Activated T-cell treated with anti-CD3 and anti-CD28 coated beads for 1 hour (primary cell): ENCODE results near the gene NEU2.
"Not testable (repeated sequence)": the region's sequence is repeated elsewhere in the genome, so short reads cannot be mapped to it uniquely, and the experiment has no call there.

Experiments
- DNase-seq: peaks from one replicate; pipeline ENCODE4 v3.0.0-alpha.2; 2020; ENCODE audit warnings: low read depth

The NEU2 gene

GRCh38 chr2:233035426-233036161 is 3.1 kb downstream of the NEU2 start:
- no peak for DNase-seq

- DNase-seq: no peak
Observed at GRCh38 chr2:233036162-233036838, 3.8 kb downstream of the NEU2 start.

DNA sequence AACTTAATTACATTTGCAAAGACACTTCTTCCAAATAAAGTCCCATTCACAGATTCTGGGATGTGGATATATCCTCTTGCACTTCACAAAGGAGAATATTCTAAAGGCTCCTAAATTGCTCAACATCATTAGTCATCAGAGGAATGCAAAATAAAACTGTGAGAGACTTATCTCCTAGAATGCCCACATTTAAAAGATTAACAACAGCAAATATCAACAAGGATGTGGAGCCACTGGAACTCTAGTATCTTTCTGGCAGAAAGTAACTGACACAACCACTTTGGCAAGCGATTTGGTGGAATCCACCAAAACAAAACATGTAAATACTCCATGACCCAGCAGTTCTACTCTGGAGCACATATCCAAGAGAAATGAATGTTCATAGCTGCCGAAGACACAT is 4.6 kb downstream of the NEU2 start:
- DNase-seq: no peak

- DNase-seq: no peak
Observed at GRCh38 chr2:233039212-233039845, 6.9 kb downstream of the NEU2 start.

DNA sequence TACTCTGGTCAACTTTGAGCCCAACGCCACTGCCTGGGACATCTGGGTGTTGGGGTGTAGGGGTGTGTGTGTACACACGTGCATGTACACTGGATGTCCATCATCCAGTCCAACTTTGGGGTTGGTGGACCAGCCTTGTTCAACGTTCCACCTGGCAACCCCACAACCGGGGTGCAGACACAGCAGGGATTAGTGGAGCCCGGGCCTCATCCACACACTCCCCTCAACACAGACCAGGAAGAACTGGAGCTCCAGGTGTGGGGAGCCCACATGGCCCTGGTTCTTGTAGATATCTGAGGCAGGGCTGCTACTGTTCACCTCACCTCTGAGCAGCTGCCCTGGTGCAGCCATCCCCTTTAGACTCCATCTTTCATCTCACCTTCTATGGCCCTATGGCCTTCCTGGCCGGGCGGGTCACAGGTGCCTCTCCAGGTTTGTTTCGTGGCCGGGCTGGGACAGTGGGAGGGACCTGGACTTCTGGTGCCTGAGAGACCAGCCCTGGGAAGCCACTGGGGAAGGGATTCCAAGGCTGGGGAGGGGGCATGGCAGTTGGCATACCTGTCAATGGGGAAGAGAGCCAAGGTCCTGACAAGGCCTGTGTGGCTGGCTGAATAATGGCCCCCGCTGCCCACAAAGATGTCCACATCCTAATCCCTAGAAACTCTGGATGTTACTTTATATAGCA is 7.5 kb downstream of the NEU2 start:
- DNase-seq: no peak

DNA sequence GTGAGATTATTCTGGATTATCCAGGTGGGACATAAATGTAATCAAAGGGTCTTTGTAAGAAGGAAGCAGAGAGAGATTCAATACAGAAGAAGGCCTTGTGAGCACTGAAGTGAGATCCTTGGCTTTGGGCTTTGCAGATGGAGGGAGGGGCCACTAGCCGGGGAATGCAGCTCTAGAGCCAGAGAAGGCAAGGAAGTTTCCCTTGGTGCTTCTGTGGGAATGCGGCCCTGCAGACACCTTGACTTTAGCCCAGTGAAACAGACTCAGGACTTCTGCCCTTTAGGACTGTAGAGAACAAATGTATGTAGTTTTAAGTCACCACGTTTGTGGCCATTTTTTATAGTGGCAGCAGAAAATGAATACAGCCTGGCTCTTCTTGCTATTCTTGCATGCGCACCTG is 8.1 kb downstream of the NEU2 start:
- no peak for DNase-seq

- DNase-seq: no peak
Observed at GRCh38 chr2:233041722-233042323, 9.4 kb downstream of the NEU2 start.

DNA sequence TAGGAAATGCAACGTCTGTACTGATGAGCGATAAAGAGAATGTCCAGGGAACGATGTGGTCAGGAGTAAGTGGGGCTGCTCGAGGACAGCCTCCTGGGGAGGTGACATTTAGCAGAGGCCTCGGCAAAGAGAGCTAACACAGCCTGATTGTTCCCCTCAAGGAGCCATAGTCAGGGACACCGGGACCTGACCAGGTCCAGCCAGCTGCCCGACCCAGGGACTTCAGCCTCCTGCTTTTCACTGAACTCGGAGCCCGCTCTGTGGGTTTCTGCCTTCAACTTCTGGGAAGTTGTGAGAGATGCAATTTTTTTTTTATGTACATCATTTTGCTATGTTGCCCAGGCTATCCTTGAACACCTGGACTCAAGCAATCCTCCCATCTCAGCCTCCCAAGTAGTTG is 10.1 kb downstream of the NEU2 start:
- DNase-seq: no peak

DNA sequence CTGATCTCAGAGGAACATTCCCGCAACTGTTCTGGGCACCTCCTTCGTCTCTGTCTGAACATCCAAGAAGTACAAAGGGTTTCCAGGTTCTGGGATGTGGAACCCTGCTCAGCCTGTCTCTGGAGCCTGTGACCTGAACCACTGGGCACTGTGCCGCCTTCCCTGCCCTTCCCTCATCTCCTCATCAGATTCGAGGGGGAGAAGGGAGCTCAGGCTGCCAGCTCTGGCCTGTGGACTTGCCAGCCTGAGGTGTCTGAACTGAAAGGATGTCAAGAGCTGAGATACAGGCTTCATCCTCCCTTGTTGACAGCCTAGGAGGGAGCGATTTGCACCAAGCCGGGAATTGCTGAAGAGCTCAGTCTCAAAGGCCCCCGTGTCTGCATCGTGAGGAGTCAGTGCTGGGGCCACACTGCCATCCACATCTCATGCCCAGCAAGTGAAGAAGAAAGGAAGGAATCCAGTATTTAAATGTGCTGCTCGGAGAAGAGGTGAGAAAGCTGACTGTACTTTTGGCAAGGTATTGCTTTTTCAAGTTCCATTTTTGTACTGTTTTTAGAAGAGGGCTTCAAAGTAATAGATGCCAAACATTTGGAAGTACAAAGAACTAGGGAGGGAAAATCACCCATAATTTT is 12.6 kb downstream of the NEU2 start:
- no peak for DNase-seq

DNA sequence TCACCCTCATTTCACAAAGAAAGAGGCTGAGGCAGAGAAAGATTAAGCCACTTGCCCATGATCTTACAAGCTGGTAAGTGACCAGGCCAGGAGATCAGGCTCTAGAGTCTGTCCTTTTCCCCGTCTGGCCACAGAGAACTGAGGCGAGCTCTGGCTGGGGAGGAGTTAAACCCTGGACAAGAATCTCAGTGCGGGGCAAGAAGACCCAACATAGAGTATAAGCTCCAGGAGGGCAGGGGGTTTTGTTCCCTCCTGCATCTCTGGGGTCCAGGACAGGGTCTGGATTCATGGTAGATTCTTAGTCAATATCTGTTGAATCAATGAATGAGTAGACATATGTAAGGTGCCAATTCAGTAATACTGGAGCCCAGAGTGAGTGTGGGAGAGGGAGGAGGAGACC is 14.7 kb downstream of the NEU2 start:
- DNase-seq: no peak

DNA sequence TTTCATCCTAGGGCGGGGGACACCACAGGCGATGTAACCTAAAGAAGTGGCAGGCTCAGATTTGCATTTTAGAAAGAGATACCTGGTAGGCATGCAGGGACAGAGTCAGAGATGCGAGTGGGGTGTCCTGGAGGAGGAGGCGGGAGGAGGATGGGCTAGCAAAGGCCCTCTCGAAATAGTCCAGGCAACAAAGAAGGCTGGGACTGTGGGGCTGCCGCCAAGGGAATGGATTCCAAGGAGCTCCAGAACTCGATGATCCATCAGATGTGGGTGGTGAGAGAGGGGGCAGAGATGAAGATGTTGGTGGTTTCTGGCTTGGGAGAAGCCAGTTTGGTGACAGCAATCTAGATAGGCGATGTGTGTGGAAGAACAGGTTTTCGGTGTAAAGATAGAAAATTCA is 15.2 kb downstream of the NEU2 start:
- no peak for DNase-seq

DNA sequence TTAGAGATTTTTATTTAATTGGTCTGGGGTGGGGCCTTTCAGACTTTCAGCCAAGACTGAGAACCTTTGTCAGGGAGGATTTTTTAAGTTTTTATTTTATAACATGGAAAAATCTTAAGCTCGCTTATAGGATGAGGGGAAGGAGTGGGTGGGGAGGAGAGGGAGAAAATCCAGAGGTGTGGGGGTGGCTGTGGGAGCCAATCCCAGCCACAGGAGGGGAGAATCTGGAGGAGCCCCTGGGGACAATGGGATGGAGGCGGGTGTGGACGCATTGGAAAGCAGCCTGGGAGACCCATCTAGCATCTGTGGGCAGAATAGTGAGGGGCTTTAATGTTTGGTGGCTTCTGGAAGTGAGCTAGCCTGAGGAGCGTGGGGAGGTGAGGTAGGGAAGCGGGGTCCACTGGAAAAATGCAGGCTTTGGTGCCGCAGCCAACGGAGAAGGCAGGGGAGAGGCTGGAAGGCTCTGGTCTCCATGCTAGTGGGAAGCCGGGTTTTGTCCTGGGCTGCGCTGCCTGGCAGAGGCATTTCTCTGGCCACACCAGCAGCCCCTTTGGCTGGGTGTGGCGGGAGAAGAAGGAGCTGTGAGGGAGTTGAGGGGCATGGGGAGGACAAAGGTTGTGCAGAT is 16.2 kb downstream of the NEU2 start:
- no peak for DNase-seq

DNA sequence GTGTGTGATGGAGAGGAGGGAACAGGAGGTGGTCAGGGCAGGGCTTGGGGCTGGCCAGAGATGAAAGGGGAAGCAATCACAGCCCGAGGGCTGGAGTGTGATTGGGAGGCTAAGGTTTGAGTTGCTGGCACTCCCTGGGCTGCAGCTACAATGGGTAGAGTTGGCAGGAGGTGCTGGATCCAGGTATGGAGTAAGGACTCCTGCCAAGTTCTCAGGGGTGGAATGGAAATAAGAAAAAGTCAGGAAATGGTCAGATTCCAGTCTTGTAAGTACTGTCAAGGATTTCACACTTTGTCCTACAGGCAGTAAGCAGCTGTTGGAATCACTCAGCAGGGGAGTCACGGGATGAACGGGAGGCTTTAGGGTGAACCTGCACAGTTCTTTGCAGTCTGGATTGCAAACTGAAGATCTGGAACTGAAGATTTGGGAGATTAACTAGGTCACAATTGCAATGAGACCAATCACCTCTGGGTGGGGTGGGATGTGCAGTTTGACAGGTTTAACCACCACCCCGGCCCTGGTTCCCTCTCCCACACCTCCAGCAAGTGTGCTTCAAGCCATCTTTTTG is 16.8 kb downstream of the NEU2 start:
- DNase-seq: no peak

DNA sequence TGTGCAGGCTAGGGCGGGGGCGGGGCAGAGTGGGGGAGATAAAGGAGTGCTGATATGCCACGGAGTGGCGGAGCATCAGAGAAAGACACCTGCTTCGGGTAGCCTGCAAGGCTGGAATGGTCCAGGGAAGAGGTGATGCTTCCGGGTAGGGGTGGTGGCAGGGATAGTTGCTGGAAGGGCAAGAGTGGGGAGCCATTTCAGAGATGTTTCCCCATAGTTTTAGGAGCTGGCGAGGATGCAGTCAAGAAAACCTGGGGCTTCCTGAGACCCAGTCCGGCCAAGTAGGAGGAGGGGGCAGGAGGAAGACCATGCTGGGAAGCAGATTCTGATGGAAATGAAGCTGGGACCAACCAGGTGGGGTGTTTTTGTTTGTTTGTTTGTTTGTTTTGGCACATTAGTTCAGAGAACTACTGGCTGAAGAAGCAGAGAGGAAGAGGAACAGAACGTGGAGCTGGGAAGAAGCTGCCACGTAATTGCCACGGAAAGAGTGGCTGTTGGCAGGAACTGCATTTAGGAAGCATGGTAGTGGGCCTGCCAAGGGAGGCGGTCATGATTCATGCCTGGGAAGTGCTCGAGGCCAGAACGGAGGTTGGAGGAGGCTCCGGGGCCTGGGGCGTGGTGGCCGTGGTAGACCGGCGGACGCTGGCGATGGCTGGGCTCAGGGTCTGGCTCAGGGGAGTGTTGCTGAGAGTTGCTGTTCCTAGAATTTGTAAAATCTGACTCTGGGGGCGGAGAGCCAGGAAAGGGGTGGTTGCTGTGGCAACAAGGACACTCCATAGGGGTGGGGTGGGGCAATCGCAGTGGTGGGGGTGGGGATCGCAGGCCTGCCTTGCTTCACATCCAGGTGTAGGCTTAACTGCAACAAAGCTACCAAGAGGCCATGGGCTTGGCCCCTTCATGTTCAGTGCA is 19.0 kb downstream of the NEU2 start:
- DNase-seq: no peak

GRCh38 chr2:233052517-233052916 is 20.0 kb downstream of the NEU2 start:
- DNase-seq: not testable (repeated sequence)

DNA sequence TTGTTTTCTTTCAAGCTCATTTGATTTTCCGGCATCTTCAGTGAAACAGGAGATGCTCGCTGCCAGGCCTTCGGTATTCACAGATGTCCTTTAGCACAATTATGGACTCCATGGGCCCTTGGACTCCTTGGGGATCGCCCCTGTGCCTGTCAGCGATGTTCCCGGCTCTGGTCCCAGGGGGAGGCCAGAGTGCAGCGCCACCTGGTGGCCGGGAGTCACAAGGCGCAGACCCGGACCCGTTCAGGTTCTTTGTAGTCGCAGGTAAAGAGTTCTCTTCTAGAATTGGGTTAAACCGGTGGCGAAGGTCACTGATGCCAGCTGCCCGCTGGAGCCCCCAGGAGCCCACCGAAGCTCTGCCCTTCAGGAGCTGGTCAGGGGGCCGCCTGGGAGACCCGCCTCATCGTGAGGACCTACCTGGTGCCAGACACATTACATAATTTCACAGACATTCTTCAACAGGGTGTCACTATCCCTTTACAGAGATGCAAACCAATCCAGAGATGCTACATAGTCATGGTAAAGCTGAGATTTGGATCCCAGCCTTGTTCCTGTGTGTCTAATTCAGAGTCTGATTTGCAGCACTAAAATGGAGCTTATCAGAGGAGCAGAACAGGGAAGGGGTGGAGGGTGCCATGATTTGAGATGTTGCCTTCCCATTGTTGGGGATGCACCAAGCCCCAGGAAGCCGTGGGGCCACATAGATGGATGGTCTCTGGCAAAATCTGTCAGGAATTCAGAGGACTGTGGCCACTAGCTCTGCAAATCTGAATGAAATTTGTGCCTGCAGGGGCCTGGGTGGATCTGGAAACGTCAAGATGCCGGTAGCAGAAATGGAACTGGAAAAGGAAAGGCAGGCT is 21.7 kb downstream of the NEU2 start:
- DNase-seq: peak; percentile 71

- DNase-seq: no peak
Observed at GRCh38 chr2:233055362-233055761, 22.9 kb downstream of the NEU2 start.

GRCh38 chr2:233056961-233057605 is 24.6 kb downstream of the NEU2 start:
- no peak for DNase-seq
